Erythroblast (primary cell): Measurements from ENCODE around the gene INSM1.

Source experiments
- GATA1 ChIP-seq: IDR thresholded peaks from 2 replicates; pipeline ENCODE4 v1.6.1; 2011; ENCODE audit warnings: low read depth, mild to moderate bottlenecking, control low read depth, low read length, moderate library complexity
- POLR2A ChIP-seq: IDR thresholded peaks from 2 replicates; pipeline ENCODE4 v1.6.1; 2011; ENCODE audit warnings: mild to moderate bottlenecking, low read length

- no peak for TF ChIP-seq POLR2A
- TF ChIP-seq GATA1: no peak
Measured at GRCh38 chr20:20415321-20415720, 47.4 kb downstream of the INSM1 start.
